TTC549 (cell line): ENCODE measurements around the gene ECT2L.

ENCODE experiments used
- FAIRE-seq: peaks from 2 replicates; lab custom pipeline; 2012; peaks lifted over from hg19 to GRCh38; lab: Jason Lieb, UNC

Gene ECT2L, protein sequence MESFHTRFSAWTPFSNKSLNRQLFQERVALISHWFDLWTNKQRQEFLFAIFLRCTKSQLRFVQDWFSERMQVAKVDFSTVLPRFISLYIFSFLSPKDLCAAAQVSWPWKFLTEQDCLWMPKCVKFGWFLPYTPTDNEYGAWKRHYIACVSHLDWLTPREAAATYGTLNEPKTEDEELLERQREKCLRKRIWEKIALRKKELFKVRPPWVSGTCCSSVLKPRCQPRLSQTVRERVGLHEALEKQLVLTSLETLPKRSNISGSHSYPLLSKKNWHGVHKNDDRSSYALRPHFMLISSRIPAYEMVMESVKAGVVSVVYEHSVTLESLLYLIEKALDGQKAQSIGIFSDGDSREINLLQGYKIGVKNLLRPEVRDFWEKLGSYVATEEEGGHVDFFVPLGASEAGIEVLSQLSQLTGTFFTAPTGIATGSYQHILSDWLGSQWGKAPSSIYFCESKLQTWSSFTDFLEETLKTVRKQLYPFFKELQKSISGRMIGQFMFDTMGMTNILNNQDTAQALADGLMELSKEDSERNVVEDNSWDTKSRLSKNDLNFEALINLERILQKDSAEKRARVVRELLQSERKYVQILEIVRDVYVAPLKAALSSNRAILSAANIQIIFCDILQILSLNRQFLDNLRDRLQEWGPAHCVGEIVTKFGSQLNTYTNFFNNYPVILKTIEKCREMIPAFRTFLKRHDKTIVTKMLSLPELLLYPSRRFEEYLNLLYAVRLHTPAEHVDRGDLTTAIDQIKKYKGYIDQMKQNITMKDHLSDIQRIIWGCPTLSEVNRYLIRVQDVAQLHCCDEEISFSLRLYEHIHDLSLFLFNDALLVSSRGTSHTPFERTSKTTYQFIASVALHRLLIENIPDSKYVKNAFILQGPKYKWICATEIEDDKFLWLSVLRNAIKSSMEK

DNA sequence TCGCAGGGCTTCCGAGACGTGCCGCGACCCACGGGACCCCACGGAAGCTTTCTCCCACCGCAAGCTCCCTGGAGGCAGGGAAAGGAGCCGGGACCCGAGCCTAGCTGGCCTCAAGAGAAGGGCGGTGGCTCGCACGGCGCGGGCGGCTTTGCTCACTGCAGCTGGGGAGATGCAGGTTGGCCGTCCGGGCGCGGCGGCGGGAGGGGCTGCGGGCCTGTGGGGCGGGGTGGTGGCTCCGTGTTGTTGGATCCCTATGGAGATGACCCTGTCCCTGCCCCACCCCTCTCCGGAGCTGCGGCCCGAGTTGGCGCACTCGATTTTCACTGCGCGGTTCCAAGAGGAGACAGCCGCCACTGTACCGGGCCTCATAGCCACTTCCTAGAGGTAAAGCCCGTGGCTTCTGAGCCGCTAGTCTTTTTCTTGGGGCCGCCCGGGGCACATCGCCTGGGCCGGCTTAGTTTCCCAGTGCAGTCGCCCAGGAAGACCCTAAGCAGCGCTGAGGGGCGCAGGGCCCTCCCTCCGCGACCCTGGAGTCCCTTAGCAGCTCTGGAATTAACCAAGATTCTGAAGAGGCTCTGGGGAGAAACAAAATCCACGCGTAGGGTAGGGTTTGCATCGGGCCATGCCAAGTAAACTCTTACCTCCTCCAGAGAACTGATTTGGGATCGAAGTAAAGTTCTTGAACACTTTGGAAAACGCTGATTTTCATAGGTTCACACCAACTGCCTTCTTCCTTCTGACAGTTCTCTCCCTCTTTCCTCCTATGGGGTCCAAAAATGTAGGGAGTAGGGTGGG lies at the start of gene ECT2L:
Gene ECT2L (plus strand): TSS at position 279 of the 795 bp plus-strand sequence. CDS start 17,188 bp downstream, outside the sequence.
- FAIRE-seq = no peak

- no peak for FAIRE-seq
Measured at GRCh38 chr6:138752017-138752416, 43.9 kb upstream of the ECT2L start.

GRCh38 chr6:138757136-138757535 lies 38.8 kb upstream of the ECT2L start:
- FAIRE-seq = no peak

- FAIRE-seq = peak; percentile 96
Measured at GRCh38 chr6:138765896-138766655, 29.8 kb upstream of the ECT2L start.

DNA sequence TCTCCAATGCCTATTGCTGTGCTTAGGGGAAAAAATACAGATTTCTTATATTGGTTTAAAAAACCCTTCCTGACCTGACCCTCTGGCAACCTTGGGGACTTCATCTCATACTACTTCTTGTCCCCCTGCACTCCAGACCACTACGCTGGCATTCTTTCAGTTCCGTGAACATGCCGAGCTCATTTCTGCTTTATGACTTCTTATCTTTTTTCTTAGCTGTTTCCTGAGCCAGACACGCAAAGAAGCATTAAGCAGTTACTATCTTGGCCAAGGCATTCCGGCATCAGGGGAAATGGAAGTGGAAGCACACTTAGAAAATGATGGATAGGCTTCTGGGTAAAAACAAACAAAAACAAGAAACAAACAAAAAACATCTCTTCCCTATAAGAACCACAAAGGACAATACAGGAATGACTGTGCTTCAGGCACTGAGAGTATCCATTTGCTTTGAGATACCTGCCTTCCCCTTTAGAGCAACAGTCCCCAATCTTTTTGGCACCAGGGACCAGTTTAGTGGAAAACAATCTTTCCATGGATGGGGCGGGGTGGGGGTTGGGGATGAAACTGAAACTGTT lies 26.7 kb upstream of the ECT2L start:
- no peak for FAIRE-seq

DNA sequence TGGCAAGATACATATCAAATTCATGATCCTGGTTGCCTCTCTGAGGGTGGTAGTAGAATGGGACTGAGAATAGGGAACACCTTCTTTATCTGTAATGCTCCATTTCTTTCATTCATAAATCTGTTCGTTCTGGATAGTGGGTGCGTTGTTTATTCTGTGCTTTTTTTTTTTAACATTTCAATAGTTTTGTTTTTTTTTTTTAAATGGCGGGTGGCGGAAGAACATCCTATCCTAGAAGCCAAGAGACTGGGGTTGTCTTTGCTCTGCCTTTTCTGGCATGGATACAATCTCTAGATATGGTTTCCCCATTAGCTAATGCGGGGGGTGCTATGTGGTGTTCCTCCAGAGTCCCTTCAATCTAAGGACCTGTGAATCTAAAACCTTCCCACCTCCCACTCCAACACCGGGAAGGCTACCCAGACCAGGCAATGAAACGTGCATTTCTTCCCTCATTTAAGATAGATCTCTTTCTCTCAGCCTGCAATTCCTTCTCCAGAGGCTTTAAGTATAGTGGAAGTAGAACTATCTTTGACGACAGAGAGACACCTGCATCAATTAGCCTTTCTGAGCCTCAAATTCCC lies 23.2 kb upstream of the ECT2L start:
- no peak for FAIRE-seq

DNA sequence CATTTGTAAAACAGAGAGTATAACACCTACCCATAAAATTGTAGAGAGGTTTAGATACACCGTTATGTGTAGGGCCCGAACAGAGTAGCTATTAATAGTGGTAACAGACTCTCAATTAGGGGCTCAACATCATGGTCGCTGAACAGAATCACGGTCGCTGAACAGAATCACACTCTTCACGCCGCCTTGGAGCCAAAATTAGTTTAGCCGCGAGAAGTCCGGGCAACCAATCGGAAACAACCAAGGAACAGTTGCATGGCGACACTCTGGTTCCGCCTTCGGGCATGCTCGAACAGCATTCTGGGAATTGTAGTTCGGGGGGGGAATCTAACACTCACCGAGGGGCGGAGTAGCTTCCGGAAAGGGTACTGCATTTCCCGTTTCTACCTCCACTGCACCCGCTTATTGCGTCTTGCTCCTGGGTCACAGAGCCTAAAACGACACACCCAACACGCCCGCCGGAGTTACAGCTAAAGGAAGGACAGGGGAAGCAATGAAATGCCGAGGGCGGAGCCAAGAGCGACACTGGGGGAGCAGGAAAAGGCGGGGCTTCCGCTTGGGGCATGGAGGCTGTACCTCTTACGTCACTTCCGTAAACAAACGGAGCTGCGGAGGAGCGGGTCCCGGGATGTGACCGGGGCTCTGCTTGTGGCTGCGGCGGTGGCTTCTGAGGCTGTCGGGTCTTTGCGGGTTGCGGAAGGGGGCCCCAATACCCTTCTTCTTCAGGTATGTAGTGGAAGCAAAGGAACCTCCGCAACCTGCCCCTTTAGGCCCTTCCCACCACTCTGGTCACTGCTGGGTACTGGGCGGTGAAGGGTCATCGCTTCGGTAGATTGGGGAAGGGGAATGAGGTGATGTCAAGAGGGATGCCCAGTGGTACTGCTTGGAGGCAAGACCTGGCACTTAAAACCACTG lies 22.5 kb upstream of the ECT2L start, which contains the start of gene CCDC28A:
Gene CCDC28A (plus strand): TSS at position 593 of the 915 bp plus-strand sequence. CDS start 2,352 bp downstream, outside the sequence.
- FAIRE-seq = peak; percentile 91

DNA sequence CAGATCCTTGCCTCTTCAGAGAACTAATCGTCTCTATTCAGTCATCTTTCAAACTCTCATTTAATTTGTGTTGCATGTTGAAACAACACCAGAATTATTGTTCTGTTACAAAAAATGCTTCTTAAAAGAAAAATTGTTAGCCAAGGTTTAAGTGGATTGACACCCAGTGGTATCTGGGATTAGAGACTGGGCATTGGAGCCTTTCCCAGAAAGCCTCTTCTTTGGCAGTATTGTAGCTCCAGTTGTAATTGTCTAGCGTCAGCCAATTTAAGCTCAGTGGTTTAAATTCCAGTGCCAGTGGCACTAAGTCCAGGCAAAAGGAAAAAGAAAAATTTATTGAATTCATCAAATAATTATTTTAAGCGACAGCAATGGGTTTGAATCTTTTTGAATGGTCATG lies 21.5 kb upstream of the ECT2L start:
- no peak for FAIRE-seq

GRCh38 chr6:138776659-138777058 lies 19.2 kb upstream of the ECT2L start:
- FAIRE-seq = no peak

DNA sequence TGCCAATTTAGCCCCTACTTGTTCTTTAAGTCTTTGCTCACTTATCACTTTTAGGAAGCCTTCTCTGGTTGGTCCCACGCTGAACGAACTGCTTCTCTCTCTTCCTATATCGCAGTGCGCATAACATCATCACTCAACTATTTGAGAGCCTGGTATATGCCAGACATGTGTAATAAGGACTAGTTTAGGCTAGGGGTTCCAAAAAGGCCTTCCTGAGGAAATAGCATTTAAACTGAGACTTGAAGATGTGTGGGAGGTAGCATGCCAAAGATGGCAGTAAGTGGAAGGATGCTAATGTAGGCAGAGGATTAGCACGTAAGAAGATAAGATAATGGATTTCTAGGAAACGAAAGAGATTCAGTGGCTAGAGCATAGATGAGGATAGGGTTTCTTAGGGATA lies 17.6 kb upstream of the ECT2L start:
- FAIRE-seq = no peak

DNA sequence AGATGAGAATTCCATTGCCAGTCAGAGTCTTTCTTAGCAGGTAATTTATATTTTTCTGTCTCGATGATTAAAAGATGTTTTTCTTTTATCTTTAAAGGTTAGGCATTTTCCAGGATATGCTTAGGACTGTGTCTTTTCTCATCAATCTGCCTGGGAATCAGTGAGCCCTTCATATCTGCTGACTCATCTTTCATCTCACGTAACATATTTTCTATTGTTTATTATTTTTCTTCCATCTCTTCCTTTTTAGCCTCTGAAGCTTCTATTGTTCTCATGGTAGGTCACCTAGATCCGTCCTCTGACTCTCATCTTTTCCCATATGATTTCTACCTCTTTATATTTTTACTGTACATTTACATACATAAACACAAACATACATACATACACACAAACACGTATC lies 13.6 kb upstream of the ECT2L start:
- FAIRE-seq = no peak

DNA sequence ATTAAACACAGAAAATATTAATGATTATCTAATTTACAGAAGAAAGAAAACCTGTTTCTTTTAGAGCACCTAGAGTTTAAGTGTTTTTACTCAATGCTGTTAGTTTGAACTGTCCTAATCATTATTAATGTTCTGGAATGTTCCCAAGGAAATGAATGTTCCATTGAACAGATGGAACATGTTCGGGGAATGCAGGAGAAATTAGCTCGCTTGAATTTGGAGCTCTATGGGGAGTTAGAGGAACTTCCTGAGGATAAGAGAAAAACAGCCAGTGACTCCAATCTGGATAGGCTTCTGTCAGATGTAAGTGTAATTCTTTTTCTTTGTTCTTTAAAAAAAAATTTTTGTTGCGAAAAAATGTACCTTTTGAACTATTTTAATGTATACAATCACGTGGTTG lies 10.8 kb upstream of the ECT2L start:
- FAIRE-seq = no peak

DNA sequence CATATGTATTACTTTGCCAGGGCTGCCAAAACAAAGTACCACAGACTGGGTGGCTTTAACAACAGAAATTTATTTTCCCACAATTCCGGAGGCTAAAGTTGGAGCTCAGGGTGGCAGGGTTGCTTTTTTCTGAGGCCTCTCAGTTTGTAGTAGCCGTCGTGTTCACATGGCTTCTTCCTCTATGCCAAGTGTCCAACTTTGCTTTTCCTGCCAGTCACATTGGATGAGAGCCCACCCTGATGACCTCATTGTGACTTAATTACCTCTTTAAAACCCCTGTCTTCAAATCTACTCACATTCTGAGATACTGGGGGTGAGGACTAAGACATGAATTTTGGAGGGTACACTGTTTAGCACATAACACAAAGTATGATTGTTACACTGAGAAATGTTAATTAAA lies 9.9 kb upstream of the ECT2L start:
- no peak for FAIRE-seq

- no peak for FAIRE-seq
Measured at GRCh38 chr6:138787138-138787537, 8.7 kb upstream of the ECT2L start.

DNA sequence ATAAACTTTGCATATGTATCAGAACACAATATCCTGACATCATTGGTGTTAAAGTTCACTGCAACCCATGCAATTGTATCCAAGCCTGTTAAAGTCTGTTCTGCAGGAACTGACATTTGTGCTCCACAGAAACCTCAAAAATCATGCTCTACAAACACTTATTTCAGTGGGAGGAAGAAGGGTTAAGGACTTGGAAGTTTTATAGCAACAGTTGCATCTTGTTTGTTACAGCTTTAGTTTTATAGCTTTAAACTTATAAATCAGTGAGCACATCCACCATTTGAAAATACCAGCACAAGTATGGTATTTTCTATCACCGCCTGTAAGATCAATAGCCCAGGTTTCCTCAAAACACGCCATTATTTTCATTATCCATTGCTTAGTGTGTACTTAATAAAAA lies 884 bp downstream of the ECT2L start:
- FAIRE-seq = no peak

DNA sequence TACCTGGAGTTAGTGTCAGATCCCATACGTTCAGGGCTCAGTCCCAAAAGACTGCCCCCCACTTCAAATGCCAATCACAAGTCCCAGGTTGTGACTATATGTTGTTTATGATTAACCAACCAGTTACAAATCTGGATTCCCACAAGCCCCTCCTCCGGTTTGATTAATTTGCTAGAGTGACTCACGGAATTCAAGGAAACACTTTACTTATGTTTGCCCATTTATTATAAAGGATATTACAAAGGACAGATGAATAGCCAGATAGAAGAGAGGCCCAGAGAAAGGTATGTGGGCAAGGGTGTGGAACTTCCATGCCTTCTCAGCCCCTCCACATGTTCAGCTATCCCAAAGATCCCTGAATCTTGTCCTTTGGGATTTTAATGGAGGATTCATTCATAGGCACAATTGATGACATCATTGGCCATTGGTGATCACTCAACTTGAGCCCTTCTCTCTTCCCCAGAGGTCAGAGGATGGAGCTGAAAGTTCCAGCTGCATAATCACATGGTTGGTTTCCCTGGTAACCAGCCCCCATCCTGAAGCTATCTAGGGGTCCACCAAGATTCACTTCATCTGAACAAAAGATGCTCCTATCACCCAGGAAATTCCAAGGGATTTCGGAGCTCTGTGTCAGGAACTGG lies 2.0 kb downstream of the ECT2L start:
- no peak for FAIRE-seq

GRCh38 chr6:138800377-138801150 lies 4.7 kb downstream of the ECT2L start:
- no peak for FAIRE-seq

GRCh38 chr6:138803331-138803730 lies 7.4 kb downstream of the ECT2L start:
- no peak for FAIRE-seq
